ENCODE data around the gene PTDSS2. TPM values are rescaled to one million over a fixed set of nuclear protein-coding genes. Genes with fewer than 3 reads are reported as not detected.

The PTDSS2 gene
- total and polyA plus RNA-seq, 2 experiments from 2014 or later: 22.7 to 145 TPM

- Mint-ChIP-seq H3K27me3 (ENCODE audit: insufficient read depth, low read depth, poor library complexity) (peaks cover 28% of the 10 kb centered on the region), H3K4me3 (peak overlapping the region; percentile 56; the same call in 2 of the 3 replicates), H3K9me3 (peaks cover 11% of the 10 kb centered on the region), H3K4me1 (peaks cover 11% of the 10 kb centered on the region), H3K27ac (no peak overlapping the region), H3K36me3 (ENCODE audit: low read depth) (peaks cover 8% of the 10 kb centered on the region)
- no peak for TF ChIP-seq ETS1 (IDR thresholded peaks at IDR 0.05)
- DNase-seq (ENCODE audit: low spot score): no peak
- no peaks in the 10 kb centered on the region for H4K20me1 ChIP-seq (replicated peaks; ENCODE audit: insufficient read depth)
- peak overlapping the region; percentile 80 for H3K4me2 ChIP-seq
- H3K36me3 ChIP-seq (ENCODE audit: insufficient read depth): no peaks in the 10 kb centered on the region
- H3K27me3 ChIP-seq (ENCODE audit: insufficient read depth): no peaks in the 10 kb centered on the region
- H3K79me2 ChIP-seq (replicated peaks; ENCODE audit: insufficient read depth): no peaks in the 10 kb centered on the region
- H3F3A ChIP-seq (replicated peaks; ENCODE audit: low read depth): 0 out of 2 replicates have a peak, but pooled peaks cover 4% of the 10 kb centered on the region
- H3K4me1 ChIP-seq (ENCODE audit: insufficient read depth): no peaks in the 10 kb centered on the region; the same call in 1 of the 2 replicates
- no peak overlapping the region for H3K27ac ChIP-seq (ENCODE audit: low read depth)
- H3K9me2 ChIP-seq (ENCODE audit: insufficient read depth): no peaks in the 10 kb centered on the region
- peak overlapping the region; percentile 52 for H2AFZ ChIP-seq
- peak overlapping the region; percentile 56; the same call in 1 of the 2 replicates for H3K4me3 ChIP-seq
- peak; percentile 11 for ATAC-seq
Observed at GRCh38 chr11:441043-441417, 9.0 kb upstream of the PTDSS2 start.

GRCh38 chr11:441418-442274, 8.4 kb upstream of the PTDSS2 start, which contains the start of gene ANO9:
Gene ANO9 (minus strand): TSS chr11:442011. CDS start chr11:441926, 85 bp downstream.
- DNase-seq (ENCODE audit: low spot score): peak; percentile 77
- Mint-ChIP-seq H3K27ac (no peak within 1 kb of the TSS), H3K4me3 (peak within 1 kb of the TSS; percentile 56), H3K9me3 (peaks cover 6% of the 10 kb centered on the region), H3K36me3 (ENCODE audit: low read depth) (peaks cover 5% of the 10 kb centered on the region; the same call in 1 of the 3 replicates), H3K4me1 (peaks cover 11% of the 10 kb centered on the region), H3K27me3 (ENCODE audit: insufficient read depth, low read depth, poor library complexity) (peaks cover 30% of the 10 kb centered on the region)
- H3F3A ChIP-seq (replicated peaks; ENCODE audit: low read depth): peaks cover 9% of the 10 kb centered on the region
- no peaks in the 10 kb centered on the region for H3K27me3 ChIP-seq (ENCODE audit: insufficient read depth)
- ATAC-seq: peak; percentile 88
- no peak for TF ChIP-seq JUNB (IDR thresholded peaks at IDR 0.05; ENCODE audit: unreplicated experiment)
- TF ChIP-seq POLR2AphosphoS5 (IDR thresholded peaks at IDR 0.05; ENCODE audit: low read depth): 0 out of 2 replicates have a peak, but pooled peaks have one; percentile 38
- no peak within 1 kb of the TSS for H3K27ac ChIP-seq (ENCODE audit: low read depth)
- peak within 1 kb of the TSS; percentile 80 for H3K4me2 ChIP-seq
- no peaks in the 10 kb centered on the region for H3K79me2 ChIP-seq (replicated peaks; ENCODE audit: insufficient read depth)
- peak within 1 kb of the TSS; percentile 52 for H2AFZ ChIP-seq
- H3K9me2 ChIP-seq (ENCODE audit: insufficient read depth): no peaks in the 10 kb centered on the region
- peak within 1 kb of the TSS; percentile 56 for H3K4me3 ChIP-seq
- no peaks in the 10 kb centered on the region for H3K36me3 ChIP-seq (ENCODE audit: insufficient read depth)
- H4K20me1 ChIP-seq (replicated peaks; ENCODE audit: insufficient read depth): no peaks in the 10 kb centered on the region
- H3K4me1 ChIP-seq (ENCODE audit: insufficient read depth): no peaks in the 10 kb centered on the region; the same call in 1 of the 2 replicates

GRCh38 chr11:442611-443081, 7.4 kb upstream of the PTDSS2 start:
- peaks cover 11% of the 10 kb centered on the region for H3K4me1 Mint-ChIP-seq
- no peaks in the 10 kb centered on the region for H3K27me3 ChIP-seq (ENCODE audit: insufficient read depth)
- ATAC-seq: no peak
- 0 out of 2 replicates have a peak overlapping the region, but pooled peaks have one; percentile 32 for H2AFZ ChIP-seq
- H4K20me1 ChIP-seq (replicated peaks; ENCODE audit: insufficient read depth): no peaks in the 10 kb centered on the region
- no peak overlapping the region for H3K4me3 Mint-ChIP-seq
- no peak for DNase-seq (ENCODE audit: low spot score)
- no peaks in the 10 kb centered on the region for H3K9me2 ChIP-seq (ENCODE audit: insufficient read depth)
- no peaks in the 10 kb centered on the region for H3K79me2 ChIP-seq (replicated peaks; ENCODE audit: insufficient read depth)
- no peak overlapping the region for H3K27ac Mint-ChIP-seq
- no peaks in the 10 kb centered on the region for H3K36me3 ChIP-seq (ENCODE audit: insufficient read depth)
- peaks cover 11% of the 10 kb centered on the region for H3F3A ChIP-seq (replicated peaks; ENCODE audit: low read depth)
- no peak overlapping the region for H3K4me3 ChIP-seq
- H3K4me2 ChIP-seq: no peak overlapping the region
- no peaks in the 10 kb centered on the region for H3K9me3 Mint-ChIP-seq
- H3K27ac ChIP-seq (ENCODE audit: low read depth): no peak overlapping the region
- no peaks in the 10 kb centered on the region for H3K36me3 Mint-ChIP-seq (ENCODE audit: low read depth)
- no peaks in the 10 kb centered on the region; the same call in 1 of the 2 replicates for H3K4me1 ChIP-seq (ENCODE audit: insufficient read depth)
- peaks cover 33% of the 10 kb centered on the region for H3K27me3 Mint-ChIP-seq (ENCODE audit: insufficient read depth, low read depth, poor library complexity)
- TF ChIP-seq NANOG (IDR thresholded peaks at IDR 0.05; ENCODE audit: borderline replicate concordance) (no peak), REST (IDR thresholded peaks at IDR 0.05; ENCODE audit: unreplicated experiment) (no peak), ZNF331 (CRISPR knock-in tag; IDR thresholded peaks at IDR 0.05; ENCODE audit: low read depth) (no peak), POLR2AphosphoS5 (IDR thresholded peaks at IDR 0.05; ENCODE audit: low read depth) (no peak)

Data from GM23338 (cell line).